ENCODE results near the gene CENPT. TPM values are rescaled to one million over a fixed set of nuclear protein-coding genes. Genes with fewer than 3 reads are reported as not detected.

CENPT gene
- total and polyA plus RNA-seq, 4 experiments from 2014 or later = 15.4 to 107 (median 60.4) TPM

DNA sequence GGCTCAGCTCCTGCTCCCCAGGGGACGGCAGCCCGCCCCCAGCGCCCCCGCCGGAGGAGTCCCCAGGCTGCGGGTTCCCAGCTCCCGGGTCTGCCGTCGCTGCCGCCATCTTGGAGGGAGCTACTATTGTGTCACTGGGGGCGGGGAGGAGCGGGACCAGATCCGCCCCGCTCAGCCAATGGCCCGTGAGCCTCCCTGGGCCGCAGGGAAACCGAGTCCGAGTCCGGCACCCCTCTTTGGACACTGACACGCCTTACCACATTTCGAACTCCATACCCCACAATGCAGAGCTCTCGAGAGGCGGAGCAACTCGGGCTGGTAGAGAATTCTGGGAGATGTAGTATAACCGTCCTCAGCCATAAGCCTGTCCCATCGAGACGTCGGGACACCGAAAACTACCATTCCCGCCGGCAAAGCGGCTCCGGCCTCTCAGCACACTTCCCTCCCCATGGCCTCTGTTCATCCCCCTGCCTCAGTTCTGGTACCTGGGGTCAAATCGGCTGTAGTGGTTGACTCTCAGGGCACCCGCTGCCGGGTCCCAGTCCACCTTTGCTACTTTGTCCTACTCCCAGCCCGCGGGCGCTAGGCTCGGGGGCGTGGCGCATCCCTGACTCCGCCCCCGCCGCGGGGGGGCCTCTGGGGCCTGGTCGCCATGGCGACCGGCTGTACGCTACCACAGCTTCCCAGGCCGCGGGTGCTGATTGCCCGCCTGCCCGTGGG, 40.9 kb downstream of the CENPT start, which contains the start of the genes RANBP10 and TSNAXIP1:
Gene RANBP10 (minus strand): TSS at position 133 of the 720 bp plus-strand sequence. CDS start 24 bp downstream, at position 109.
Gene TSNAXIP1 (plus strand): TSS at position 462 of the 720 bp plus-strand sequence. CDS start 261 bp downstream, outside the sequence.
- Mint-ChIP-seq H3K9me3 (no peaks in the 10 kb centered on the region), H3K27me3 (no peaks in the 10 kb centered on the region)

DNA sequence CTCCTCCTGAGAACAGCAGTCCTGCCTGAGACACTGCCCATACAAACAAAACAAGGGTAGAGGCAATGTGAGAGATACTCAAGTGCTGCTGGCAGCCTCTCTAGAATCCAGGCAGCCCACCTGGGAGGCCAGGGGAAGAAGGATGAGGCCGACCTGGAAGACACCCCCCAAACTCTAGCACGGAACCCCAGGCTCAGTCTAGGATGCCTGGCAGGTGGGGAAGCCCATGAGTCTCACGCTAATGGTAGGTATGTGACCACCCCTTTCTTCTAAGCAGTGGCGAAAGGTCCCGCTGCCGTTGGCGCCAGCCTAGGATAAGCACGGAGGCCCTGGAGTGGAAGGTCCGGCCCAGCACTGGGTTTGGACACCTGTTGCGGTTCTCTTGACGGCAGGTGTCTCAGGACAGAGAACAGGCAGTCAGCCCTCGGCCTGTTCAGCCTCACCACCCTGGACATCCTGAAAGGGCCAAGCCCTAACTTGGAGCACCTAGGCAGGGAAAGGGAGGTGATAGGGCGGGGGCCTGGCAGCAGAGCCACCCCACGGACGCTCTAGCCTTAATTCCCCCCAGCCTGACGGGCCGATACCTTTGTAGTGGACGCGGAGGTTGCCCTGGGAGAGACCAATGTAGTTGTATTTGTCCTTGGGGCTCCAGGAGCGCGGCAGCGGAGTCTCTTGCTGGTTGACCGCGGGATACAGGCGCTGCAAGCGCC, 41.6 kb downstream of the CENPT start:
- peaks cover 34 to 59% (median 43%) of the 10 kb centered on the region in 4 donors for H3K4me1 Mint-ChIP-seq
- H3K9me3 Mint-ChIP-seq = no peaks in the 10 kb centered on the region
- H3K27me3 Mint-ChIP-seq = no peaks in the 10 kb centered on the region
- peak overlapping the region; percentile 88 to 95 (median 90) for H3K4me3 Mint-ChIP-seq
- H3K9me3 ChIP-seq (ENCODE audit: control insufficient read depth in 1 of 2, low read length in 2 of 2) = no peaks in the 10 kb centered on the region
- H3K27ac ChIP-seq (ENCODE audit: low read depth, low read length) = peak overlapping the region; percentile 95
- ChIA-PET CTCF (ENCODE audit: partially characterized antibody) (interaction anchor here (0.8 to 5.9 kb wide), 10 partner anchors 10 to 325 kb away, joined by 3 to 56 read pairs (median 4); partner anchors contain the start of genes ATP6V0D1 and GFOD2), POLR2A (ENCODE audit: partially characterized antibody) (interaction anchor here (0.6 to 2.5 kb wide), 20 partner anchors 8 to 505 kb away, joined by 3 to 27 read pairs (median 5); partner anchors contain the start of genes ACD, C16orf86, DDX28 and DUS2)
- H3K4me3 ChIP-seq (ENCODE audit: low read length in 2 of 2) = peak overlapping the region; percentile 91 to 93
- H3K27ac Mint-ChIP-seq = peak overlapping the region; percentile 79 to 98 (median 94)
- peaks cover 12% of the 10 kb centered on the region for H3K36me3 ChIP-seq (ENCODE audit: insufficient read depth, low read length)
- H3K36me3 Mint-ChIP-seq = peaks cover 9 to 34% of the 10 kb centered on the region in 2 donors
- peak in 1 of 5 donors; percentile 40 for DNase-seq
- peaks cover 50% of the 10 kb centered on the region for H3K4me1 ChIP-seq (ENCODE audit: insufficient read depth, low read length)
- no peaks in the 10 kb centered on the region for H3K27me3 ChIP-seq (ENCODE audit: insufficient read depth, low read length)
- intact Hi-C loops (cut with micrococcal nuclease) = loop anchor here (1.0 to 2.0 kb wide), 11 partner anchors 10 to 325 kb away; partner anchors contain the start of genes ACD, ATP6V0D1, CTCF and GFOD2

More for the DNA sequence above, 40.9 kb downstream of the CENPT start, which contains the start of the genes RANBP10 and TSNAXIP1:
- H3K36me3 Mint-ChIP-seq = peaks cover 8 to 34% of the 10 kb centered on the region in 2 donors
- H3K27ac Mint-ChIP-seq = peak within 1 kb of the TSS; percentile 85 to 98 (median 95)
- H3K4me1 Mint-ChIP-seq = peaks cover 26 to 52% (median 36%) of the 10 kb centered on the region in 4 donors
- peak within 1 kb of the TSS; percentile 95 for H3K27ac ChIP-seq (ENCODE audit: low read depth, low read length)
- CTCF ChIA-PET (ENCODE audit: partially characterized antibody) = interaction anchor here (0.8 to 2.7 kb wide), 11 partner anchors 9 to 325 kb away, joined by 3 to 47 read pairs (median 4); partner anchors contain the start of genes ATP6V0D1 and GFOD2
- peak; percentile 97 to 99 (median 99) for DNase-seq
- no peaks in the 10 kb centered on the region for H3K9me3 ChIP-seq (ENCODE audit: control insufficient read depth in 1 of 2, low read length in 2 of 2)
- peak within 1 kb of the TSS; percentile 91 to 93 for H3K4me3 ChIP-seq (ENCODE audit: low read length in 2 of 2)
- no peaks in the 10 kb centered on the region for H3K27me3 ChIP-seq (ENCODE audit: insufficient read depth, low read length)
- H3K36me3 ChIP-seq (ENCODE audit: insufficient read depth, low read length) = peaks cover 6% of the 10 kb centered on the region
- peaks cover 43% of the 10 kb centered on the region for H3K4me1 ChIP-seq (ENCODE audit: insufficient read depth, low read length)
- intact Hi-C loops (cut with micrococcal nuclease) = loop anchor here (1.0 to 2.0 kb wide), 11 partner anchors 10 to 325 kb away; partner anchors contain the start of genes ACD, ATP6V0D1, CTCF and GFOD2
- POLR2A ChIA-PET (ENCODE audit: partially characterized antibody) = interaction anchor here (0.6 to 2.5 kb wide), 23 partner anchors 8 to 505 kb away, joined by 3 to 27 read pairs (median 5); partner anchors contain the start of genes ACD, C16orf86, CTCF and DDX28
- peak within 1 kb of the TSS; percentile 88 to 95 (median 90) for H3K4me3 Mint-ChIP-seq

DNA sequence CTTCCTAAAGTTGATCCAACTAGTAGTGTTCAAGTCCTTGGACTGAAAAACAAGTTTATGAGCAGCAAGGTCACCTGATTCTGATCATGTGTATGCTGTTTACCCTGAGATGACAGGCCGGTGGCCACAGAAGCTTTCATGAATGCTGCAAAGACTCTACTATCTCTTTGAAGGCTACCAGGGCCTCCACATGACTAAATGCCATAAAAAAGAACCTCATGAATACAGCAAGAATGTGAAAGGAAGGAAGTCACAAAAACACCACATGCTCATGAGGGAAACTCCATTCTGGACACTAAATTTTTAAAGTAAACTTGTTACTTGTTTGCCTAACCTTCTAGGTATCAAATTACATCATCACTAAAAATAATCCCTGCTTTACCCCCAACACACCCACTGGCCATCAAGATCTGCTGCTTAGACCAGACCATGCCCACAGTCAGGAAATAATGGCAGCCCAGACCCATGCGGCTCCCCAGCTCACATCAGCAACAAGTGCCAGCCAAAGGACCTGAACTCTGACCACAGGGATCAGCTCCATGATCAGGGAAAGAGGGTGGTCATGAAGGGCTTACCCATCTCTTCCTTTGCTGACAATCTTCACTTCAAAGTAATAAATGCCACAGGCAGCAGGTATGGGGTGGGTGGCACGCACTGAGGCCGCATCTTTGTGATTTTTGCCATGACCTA, 42.5 kb downstream of the CENPT start:
- Mint-ChIP-seq H3K27me3 (no peaks in the 10 kb centered on the region), H3K27ac (peak overlapping the region; percentile 53 to 98 (median 85)), H3K4me3 (peak overlapping the region; percentile 88 to 95 (median 90)), H3K9me3 (no peaks in the 10 kb centered on the region), H3K4me1 (peaks cover 42 to 68% (median 50%) of the 10 kb centered on the region in 4 donors), H3K36me3 (peaks cover 17 to 42% of the 10 kb centered on the region in 2 donors)
- Histone ChIP-seq H3K27ac (ENCODE audit: low read depth, low read length) (peak overlapping the region; percentile 95), H3K4me3 (ENCODE audit: low read length in 2 of 2) (peak overlapping the region; percentile 91 to 93), H3K27me3 (ENCODE audit: insufficient read depth, low read length) (no peaks in the 10 kb centered on the region), H3K4me1 (ENCODE audit: insufficient read depth, low read length) (peaks cover 59% of the 10 kb centered on the region), H3K9me3 (ENCODE audit: control insufficient read depth in 1 of 2, low read length in 2 of 2) (no peaks in the 10 kb centered on the region), H3K36me3 (ENCODE audit: insufficient read depth, low read length) (peaks cover 21% of the 10 kb centered on the region)
- CTCF ChIA-PET (ENCODE audit: partially characterized antibody) = interaction anchor here (5.9 kb wide), 1 partner anchor 11 kb away, joined by 56 read pairs; no protein-coding TSS in a partner anchor
- intact Hi-C loops (cut with micrococcal nuclease) = no loop called here
- POLR2A ChIA-PET (ENCODE audit: partially characterized antibody) = interaction anchor here (0.5 to 0.6 kb wide), 2 partner anchors 12 to 41 kb away, joined by 3 read pairs; no protein-coding TSS in a partner anchor
- DNase-seq = no peak

DNA sequence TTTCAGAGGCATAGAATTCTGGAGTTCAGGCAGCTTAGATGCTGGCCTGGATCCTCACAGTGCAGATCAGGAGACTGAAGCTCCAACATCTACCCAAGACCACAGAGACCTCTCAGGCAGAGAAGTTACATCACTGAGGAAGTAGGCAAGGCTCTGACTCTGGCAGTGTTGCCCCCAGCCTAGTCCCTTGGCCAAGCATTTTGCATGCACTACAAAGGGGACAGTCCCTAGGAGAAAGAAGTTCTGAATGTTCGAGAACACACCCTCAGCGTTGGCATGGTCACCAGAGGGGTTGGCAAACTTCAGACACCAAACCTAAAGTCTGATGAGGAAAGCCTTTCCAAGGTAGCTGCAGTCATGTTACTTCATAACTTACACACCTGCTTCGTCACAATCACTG, 43.6 kb downstream of the CENPT start:
- peak overlapping the region in 7 of 8 donors; percentile 26 to 67 (median 46) for H3K4me3 Mint-ChIP-seq
- peaks cover 45 to 74% (median 56%) of the 10 kb centered on the region in 4 donors for H3K4me1 Mint-ChIP-seq
- no peaks in the 10 kb centered on the region for H3K27me3 Mint-ChIP-seq
- Histone ChIP-seq H3K9me3 (ENCODE audit: control insufficient read depth in 1 of 2, low read length in 2 of 2) (no peaks in the 10 kb centered on the region), H3K4me1 (ENCODE audit: insufficient read depth, low read length) (peaks cover 60% of the 10 kb centered on the region), H3K27me3 (ENCODE audit: insufficient read depth, low read length) (no peaks in the 10 kb centered on the region), H3K27ac (ENCODE audit: low read depth, low read length) (no peak overlapping the region), H3K36me3 (ENCODE audit: insufficient read depth, low read length) (peaks cover 22% of the 10 kb centered on the region), H3K4me3 (ENCODE audit: low read length in 2 of 2) (no peak overlapping the region)
- no peaks in the 10 kb centered on the region for H3K9me3 Mint-ChIP-seq
- POLR2A ChIA-PET (ENCODE audit: partially characterized antibody) = interaction anchor here (1.5 kb wide), 1 partner anchor 131 kb away, joined by 4 read pairs; no protein-coding TSS in a partner anchor
- intact Hi-C loops (cut with micrococcal nuclease) = no loop called here
- peaks cover 22 to 46% of the 10 kb centered on the region in 2 donors for H3K36me3 Mint-ChIP-seq
- no peak for DNase-seq
- CTCF ChIA-PET (ENCODE audit: partially characterized antibody) = interaction anchor here (0.6 to 5.9 kb wide), 4 partner anchors 12 to 283 kb away, joined by 3 to 56 read pairs (median 3); no protein-coding TSS in a partner anchor
- peak overlapping the region in 4 of 7 donors; percentile 13 to 78 (median 62) for H3K27ac Mint-ChIP-seq

DNA sequence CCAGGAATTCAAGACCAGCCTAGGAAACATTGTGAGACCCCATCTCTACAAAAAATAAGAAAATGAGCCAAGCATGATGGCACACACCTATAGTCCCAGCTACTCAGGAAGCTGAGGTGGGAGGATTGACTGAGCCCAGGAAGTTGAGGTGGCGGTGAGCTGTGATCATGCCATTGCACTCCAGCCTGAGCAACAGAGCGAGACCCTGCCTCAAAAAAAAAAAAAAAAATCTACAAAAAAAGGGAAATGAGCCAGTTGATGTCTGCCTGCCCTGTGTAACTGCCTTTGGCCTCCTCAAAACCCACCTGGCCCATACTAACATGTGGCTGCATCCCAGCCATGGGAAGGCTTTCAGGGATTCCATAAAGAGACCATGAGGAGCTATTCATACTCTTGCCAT, 45.6 kb downstream of the CENPT start:
- no peaks in the 10 kb centered on the region for H3K9me3 Mint-ChIP-seq
- H3K9me3 ChIP-seq (ENCODE audit: control insufficient read depth in 1 of 2, low read length in 2 of 2) = no peaks in the 10 kb centered on the region
- H3K27me3 ChIP-seq (ENCODE audit: insufficient read depth, low read length) = no peaks in the 10 kb centered on the region
- peaks cover 54% of the 10 kb centered on the region for H3K4me1 ChIP-seq (ENCODE audit: insufficient read depth, low read length)
- H3K4me1 Mint-ChIP-seq = peaks cover 49 to 83% (median 66%) of the 10 kb centered on the region in 4 donors
- H3K27ac ChIP-seq (ENCODE audit: low read depth, low read length) = no peak overlapping the region
- H3K27me3 Mint-ChIP-seq = no peaks in the 10 kb centered on the region
- intact Hi-C loops (cut with micrococcal nuclease) = no loop called here
- H3K27ac Mint-ChIP-seq = peak overlapping the region; percentile 62 to 88 (median 79)
- H3K36me3 Mint-ChIP-seq = peaks cover 33 to 59% of the 10 kb centered on the region in 2 donors
- H3K4me3 ChIP-seq (ENCODE audit: low read length in 2 of 2) = no peak overlapping the region
- H3K36me3 ChIP-seq (ENCODE audit: insufficient read depth, low read length) = peaks cover 31% of the 10 kb centered on the region
- ChIA-PET CTCF (ENCODE audit: partially characterized antibody) (interaction anchor here (0.7 to 5.9 kb wide), 7 partner anchors 14 to 279 kb away, joined by 3 to 56 read pairs (median 4); no protein-coding TSS in a partner anchor), POLR2A (ENCODE audit: partially characterized antibody) (interaction anchor here (0.6 to 1.4 kb wide), 7 partner anchors 21 to 517 kb away, joined by 3 to 6 read pairs (median 4); partner anchors contain the start of gene GFOD2)
- H3K4me3 Mint-ChIP-seq = peak overlapping the region in 7 of 8 donors; percentile 56 to 80 (median 73)
- peak; percentile 29 to 60 (median 50) for DNase-seq

DNA sequence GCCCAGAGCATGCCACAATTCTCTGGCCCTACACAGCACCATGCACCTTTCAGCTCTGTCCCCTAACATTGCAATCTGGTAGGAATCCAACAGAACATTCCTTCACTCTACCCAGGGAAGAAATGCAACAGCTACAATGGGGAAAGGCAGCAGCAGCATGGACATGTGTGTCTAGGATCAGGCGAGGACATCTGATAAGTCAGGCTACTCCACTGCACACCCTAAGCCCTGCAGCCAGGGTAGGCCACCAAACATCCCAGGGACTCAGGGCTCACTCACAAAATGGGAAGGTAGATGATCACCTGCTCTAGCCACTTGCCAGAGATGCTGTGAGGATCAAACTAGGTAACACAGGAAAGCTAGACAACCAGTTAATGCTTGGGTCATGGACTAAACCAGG, 46.3 kb downstream of the CENPT start:
- Mint-ChIP-seq H3K4me3 (peak overlapping the region in 7 of 8 donors; percentile 56 to 80 (median 73)), H3K36me3 (peaks cover 39 to 61% of the 10 kb centered on the region in 2 donors), H3K4me1 (peaks cover 51 to 83% (median 71%) of the 10 kb centered on the region in 4 donors), H3K9me3 (no peaks in the 10 kb centered on the region), H3K27ac (peak overlapping the region in 5 of 7 donors; percentile 62 to 79 (median 74)), H3K27me3 (no peaks in the 10 kb centered on the region)
- ChIA-PET CTCF (ENCODE audit: partially characterized antibody) (interaction anchor here (0.7 to 5.9 kb wide), 6 partner anchors 14 to 278 kb away, joined by 3 to 56 read pairs (median 4); no protein-coding TSS in a partner anchor), POLR2A (ENCODE audit: partially characterized antibody) (interaction anchor here (0.6 to 1.4 kb wide), 6 partner anchors 82 to 472 kb away, joined by 3 to 6 read pairs (median 4); partner anchors contain the start of gene GFOD2)
- H3K36me3 ChIP-seq (ENCODE audit: insufficient read depth, low read length) = peaks cover 35% of the 10 kb centered on the region
- no peak overlapping the region for H3K27ac ChIP-seq (ENCODE audit: low read depth, low read length)
- no peaks in the 10 kb centered on the region for H3K27me3 ChIP-seq (ENCODE audit: insufficient read depth, low read length)
- intact Hi-C loops (cut with micrococcal nuclease) = no loop called here
- DNase-seq = no peak
- H3K4me3 ChIP-seq (ENCODE audit: low read length in 2 of 2) = peak overlapping the region in 1 of 2 donors; percentile 5
- H3K9me3 ChIP-seq (ENCODE audit: control insufficient read depth in 1 of 2, low read length in 2 of 2) = no peaks in the 10 kb centered on the region
- H3K4me1 ChIP-seq (ENCODE audit: insufficient read depth, low read length) = peaks cover 54% of the 10 kb centered on the region

Data from CD4-positive, alpha-beta memory T cell (primary cell).